Body of pancreas (tissue), 4 donors: ENCODE data around the gene APBA2.

Source experiments
- POLR2A ChIP-seq, 3 donors: fragments of 450-650 bp; IDR thresholded peaks; one replicate each; pipeline ENCODE4 v1.6.1; 2016; ENCODE audit warnings: antibody characterized with exemption in 3 of 3, mild to moderate bottlenecking in 2 of 3
- TF ChIP-seq, protein P1 (sequence below), 7 experiments: fragments of 450-650 bp in 4 of 7; fragments of 200-600 bp in 3 of 7; sonication (generic) in 3 of 7; IDR thresholded peaks; one replicate each; pipeline ENCODE4 v1.5.1; 2016 to 2019; ENCODE audit warnings: antibody characterized with exemption in 7 of 7

- TF ChIP-seq, protein P1, sequence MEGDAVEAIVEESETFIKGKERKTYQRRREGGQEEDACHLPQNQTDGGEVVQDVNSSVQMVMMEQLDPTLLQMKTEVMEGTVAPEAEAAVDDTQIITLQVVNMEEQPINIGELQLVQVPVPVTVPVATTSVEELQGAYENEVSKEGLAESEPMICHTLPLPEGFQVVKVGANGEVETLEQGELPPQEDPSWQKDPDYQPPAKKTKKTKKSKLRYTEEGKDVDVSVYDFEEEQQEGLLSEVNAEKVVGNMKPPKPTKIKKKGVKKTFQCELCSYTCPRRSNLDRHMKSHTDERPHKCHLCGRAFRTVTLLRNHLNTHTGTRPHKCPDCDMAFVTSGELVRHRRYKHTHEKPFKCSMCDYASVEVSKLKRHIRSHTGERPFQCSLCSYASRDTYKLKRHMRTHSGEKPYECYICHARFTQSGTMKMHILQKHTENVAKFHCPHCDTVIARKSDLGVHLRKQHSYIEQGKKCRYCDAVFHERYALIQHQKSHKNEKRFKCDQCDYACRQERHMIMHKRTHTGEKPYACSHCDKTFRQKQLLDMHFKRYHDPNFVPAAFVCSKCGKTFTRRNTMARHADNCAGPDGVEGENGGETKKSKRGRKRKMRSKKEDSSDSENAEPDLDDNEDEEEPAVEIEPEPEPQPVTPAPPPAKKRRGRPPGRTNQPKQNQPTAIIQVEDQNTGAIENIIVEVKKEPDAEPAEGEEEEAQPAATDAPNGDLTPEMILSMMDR (IDR thresholded peaks at IDR 0.05), result no peak
- no peak for TF ChIP-seq POLR2A (IDR thresholded peaks at IDR 0.05)
Measured at GRCh38 chr15:29003840-29004233, 118.1 kb downstream of the APBA2 start.
